ENCODE results near the gene IL12A.

IL12A gene

GRCh38 chr3:160027541-160028195, 39.0 kb downstream of the IL12A start:
- TF ChIP-seq ZFX (IDR thresholded peaks at IDR 0.05), result no peak
- no peak for TF ChIP-seq CTCF (conservative IDR thresholded peaks at IDR 0.05)
- H3K27ac ChIP-seq, result no peak overlapping the region

GRCh38 chr3:160035757-160036156, 47.1 kb downstream of the IL12A start:
- H3K27ac ChIP-seq, result no peak overlapping the region
- TF ChIP-seq CTCF (conservative IDR thresholded peaks at IDR 0.05), result no peak
- TF ChIP-seq ZFX (IDR thresholded peaks at IDR 0.05), result no peak

- H3K27ac ChIP-seq, result no peak overlapping the region
These were observed 50.4 kb downstream of the IL12A start for GRCh38 chr3:160038862-160039562.

GRCh38 chr3:160040181-160040580, 51.5 kb downstream of the IL12A start:
- TF ChIP-seq ZFX (IDR thresholded peaks at IDR 0.05) (no peak), CTCF (conservative IDR thresholded peaks at IDR 0.05) (no peak)
- no peak overlapping the region for H3K27ac ChIP-seq

More at GRCh38 chr3:160038862-160039562, 50.4 kb downstream of the IL12A start:
- TF ChIP-seq ZFX (IDR thresholded peaks at IDR 0.05) (no peak), CTCF (conservative IDR thresholded peaks at IDR 0.05) (no peak)

GRCh38 chr3:160041465-160041864, 52.8 kb downstream of the IL12A start:
- H3K27ac ChIP-seq, result no peak overlapping the region
- TF ChIP-seq ZFX (IDR thresholded peaks at IDR 0.05) (no peak), CTCF (conservative IDR thresholded peaks at IDR 0.05) (no peak)

GRCh38 chr3:160044121-160044520, 55.5 kb downstream of the IL12A start:
- H3K27ac ChIP-seq, result no peak overlapping the region
- TF ChIP-seq CTCF (conservative IDR thresholded peaks at IDR 0.05) (no peak), ZFX (IDR thresholded peaks at IDR 0.05) (no peak)
